Stimulated activated naive CD8-positive, alpha-beta T cell treated with anti-CD3 and anti-CD28 coated beads, Interleukin-15, Interleukin-2, amounts not matched to agents 100 U/mL and 50 U/mL, for 24 hours (primary cell): Measurements from ENCODE around the gene SLC30A5.
A peak's percentile ranks its signal among the peaks of the same experiment; 100 is the strongest.
"Not testable (repeated sequence)": the region's sequence is repeated elsewhere in the genome, so short reads cannot be mapped to it uniquely, and the experiment has no call there.

Experiments used
- ATAC-seq: fragments of 150-1000 bp; cut with Tn5 transposase; one replicate; pipeline ENCODE4 v1.10.0; 2021
- DNase-seq: peaks from one replicate; pipeline ENCODE4 v3.0.0; 2021

Gene SLC30A5

DNA sequence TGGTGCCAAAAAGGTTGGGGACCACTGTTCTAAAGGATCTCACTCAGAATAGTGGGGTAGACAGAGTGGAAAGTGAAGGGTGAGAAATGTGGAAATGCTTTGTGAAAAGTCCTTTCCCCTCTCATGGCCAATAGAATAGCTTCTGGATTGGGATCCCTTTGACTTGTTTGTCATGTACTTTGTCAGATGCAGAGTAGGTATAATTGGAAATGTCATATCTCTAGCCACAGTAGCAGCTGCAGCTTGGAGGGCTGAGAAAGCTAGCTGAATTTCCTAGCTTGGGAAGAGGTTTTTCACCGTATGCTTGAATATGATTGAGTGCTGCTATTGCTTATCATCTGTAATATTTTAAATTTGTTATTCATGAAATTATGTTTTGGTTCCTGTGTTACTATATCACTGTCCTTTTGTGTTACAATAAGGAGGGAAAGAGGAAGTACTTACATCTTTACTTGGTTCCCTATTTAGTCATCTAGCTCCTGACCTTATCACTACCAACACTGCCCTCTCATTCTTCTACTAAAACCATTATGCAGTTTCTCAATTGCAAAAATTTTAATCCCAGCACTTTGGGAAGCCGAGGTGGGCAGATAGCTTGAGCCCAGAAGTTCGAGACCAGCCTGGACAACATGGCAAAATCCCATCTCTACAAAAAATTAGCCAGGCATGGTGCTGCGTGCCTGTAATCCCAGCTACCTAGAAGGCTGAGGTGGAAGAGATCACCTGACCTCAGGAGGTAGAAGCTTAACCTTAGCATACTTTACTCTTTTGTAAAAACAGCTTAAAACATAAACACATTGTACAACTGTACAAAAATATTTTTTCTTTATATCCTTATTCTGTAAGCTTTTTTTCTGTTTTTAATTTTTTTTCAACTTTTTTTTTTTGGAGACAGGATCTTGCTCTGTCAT is 12.4 kb downstream of the SLC30A5 start:
- DNase-seq = no peak
- no peak for ATAC-seq

DNA sequence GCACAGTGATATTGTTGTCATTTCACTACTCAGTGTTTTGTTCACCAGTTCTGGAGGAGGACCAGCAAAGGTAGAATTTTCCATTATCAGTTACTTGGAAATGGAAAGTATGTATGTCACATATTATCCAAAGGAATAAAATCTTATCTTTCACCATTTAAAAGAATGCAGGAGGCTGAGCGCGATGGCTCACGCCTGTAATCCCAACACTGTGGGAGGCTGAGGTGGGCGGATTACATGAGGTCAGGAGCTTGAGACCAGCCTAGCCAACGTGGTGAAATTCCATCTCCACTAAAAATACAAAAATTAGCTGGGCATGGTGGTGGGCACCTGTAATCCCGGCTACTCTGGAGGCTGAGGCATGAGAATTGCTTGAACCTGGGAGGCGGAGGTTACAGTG is 14.6 kb downstream of the SLC30A5 start:
- DNase-seq, ATAC-seq: not testable (repeated sequence)

DNA sequence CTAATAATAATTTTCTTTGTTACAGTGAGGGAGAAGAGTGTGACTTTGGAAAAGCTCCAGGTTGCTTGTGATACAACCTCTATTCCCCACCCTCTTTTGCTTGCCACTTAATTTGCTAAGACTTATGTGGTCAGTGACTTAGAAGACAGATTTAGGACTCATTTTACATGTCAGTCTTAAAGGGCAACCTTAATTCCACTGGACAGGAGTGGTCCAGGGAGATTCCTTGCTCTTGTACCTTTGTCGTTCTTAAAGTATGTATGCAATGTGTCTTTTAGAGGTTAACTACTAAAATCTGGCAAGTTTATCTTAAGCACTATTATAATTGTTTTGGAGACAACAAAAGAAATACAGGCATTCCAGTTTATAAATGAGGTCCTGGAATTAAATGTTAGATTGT is 20.0 kb downstream of the SLC30A5 start:
- DNase-seq (no peak), ATAC-seq (no peak)

DNA sequence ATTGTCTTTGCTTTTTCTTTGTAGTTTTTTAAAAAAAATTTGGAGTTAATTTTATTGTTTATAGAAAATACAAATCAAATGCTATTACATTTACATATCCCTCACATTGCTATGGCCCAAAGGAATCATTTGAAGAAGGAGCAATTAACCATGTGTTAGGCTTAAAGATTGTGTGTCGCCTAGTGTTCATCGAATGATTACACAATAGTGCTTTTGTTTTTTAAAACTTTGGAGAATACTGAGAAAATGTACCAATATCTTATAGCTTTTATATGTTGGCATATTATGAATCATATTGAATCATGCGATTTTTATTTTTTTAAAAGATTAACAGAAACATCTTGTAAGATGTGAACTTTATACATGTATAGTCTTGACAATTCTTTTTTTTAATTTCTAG is 21.7 kb downstream of the SLC30A5 start:
- no peak for DNase-seq
- ATAC-seq = no peak

- DNase-seq = no peak
- ATAC-seq = no peak
Observed at GRCh38 chr5:69129413-69129812, 35.6 kb downstream of the SLC30A5 start.

- no peak for ATAC-seq
- no peak for DNase-seq
Observed at GRCh38 chr5:69130241-69130640, 36.4 kb downstream of the SLC30A5 start.

DNA sequence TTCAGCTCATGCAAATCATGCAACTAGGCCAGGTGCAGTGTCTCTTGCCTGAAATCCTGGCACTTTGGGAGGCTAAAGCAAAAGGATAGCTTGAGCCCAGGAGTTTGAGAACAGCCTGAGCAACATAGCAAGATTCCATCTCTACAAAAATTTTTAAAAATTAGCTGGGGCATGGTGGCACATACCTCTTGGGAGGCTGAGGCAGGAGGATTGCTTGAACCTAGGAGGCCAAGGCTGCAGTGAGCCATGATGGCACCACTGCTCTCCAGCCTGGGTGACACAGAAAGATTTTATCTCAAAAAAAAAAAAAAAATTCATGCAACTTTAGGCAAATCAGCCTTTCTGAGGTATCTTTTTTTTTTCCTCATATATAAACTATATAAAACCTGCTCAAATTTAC is 37.5 kb downstream of the SLC30A5 start:
- no peak for DNase-seq
- ATAC-seq = no peak

DNA sequence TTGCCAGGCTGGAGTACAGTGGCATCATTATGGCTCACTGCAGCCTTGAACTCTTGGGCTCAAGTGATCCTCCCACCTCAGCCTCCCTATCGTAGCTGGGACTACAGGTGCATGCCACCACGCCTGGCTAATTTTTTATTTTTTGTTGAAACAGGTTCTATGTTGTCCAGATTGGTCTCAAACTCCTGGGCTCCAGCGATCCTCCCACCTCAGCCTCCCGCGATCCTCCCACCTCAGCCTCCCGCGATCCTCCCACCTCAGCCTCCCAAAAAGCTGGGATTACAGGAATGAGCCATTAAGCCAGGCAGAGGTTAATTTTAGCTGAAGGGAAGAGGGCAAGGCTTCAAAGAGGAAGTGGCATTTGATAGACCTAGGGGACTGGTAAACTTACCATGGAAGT is 40.3 kb downstream of the SLC30A5 start:
- ATAC-seq (no peak), DNase-seq (no peak)

DNA sequence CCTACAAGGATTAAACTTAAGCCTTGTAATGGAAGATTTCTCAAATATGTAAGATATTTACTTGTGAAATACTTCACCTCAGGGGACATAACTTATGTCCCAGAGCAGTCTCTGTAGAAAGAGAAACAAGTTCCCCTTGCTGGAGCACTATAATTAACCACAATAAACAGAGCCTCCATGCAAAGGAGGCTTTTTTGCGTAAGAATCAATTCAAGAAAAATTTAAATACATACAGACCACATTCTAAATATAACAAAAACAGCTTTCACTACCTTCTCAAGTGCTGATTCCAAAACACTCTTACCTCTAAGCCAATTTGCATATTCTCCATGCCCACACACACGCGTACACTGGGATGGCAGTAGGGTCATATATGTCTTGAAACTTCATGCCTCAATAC is 42.5 kb downstream of the SLC30A5 start:
- DNase-seq (no peak), ATAC-seq (no peak)

DNA sequence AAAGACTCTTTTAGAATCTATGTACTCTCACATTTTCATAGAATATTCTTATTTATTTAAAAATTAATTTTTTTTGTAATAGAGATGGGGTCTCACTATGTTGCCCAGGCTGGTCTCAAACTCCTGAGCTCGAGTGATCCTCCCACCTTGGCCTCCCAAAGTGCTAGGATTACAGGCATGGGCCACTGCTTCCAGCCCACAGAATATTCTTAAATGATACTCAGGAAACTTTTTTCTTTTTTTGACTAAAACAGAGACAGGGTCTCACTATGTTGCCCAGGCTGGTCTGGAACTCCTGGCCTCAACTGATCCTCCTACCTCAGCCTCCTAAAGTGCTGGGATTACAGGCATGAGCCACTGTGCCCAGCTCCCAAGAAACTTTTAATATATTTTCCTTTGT is 43.4 kb downstream of the SLC30A5 start:
- DNase-seq, ATAC-seq: not testable (repeated sequence)

DNA sequence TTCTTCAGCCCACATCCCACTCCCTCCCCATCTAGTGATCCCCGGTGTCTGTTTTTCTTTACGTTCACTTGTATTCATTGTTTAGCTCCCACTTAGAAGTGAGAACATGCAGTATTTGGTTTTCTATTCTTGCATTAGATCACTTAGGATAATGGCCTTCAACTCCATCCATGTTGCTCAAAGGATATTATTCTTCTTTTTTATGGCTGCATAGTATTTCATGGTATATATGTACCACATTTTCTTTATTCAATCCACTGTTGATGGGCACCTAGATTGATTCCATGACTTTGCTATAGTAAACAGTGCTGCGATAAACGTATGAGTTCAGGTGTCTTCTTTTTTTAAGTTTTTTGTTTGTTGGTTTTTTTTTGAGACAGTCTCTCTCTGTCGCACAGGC is 44.0 kb downstream of the SLC30A5 start:
- ATAC-seq (no peak), DNase-seq (no peak)

DNA sequence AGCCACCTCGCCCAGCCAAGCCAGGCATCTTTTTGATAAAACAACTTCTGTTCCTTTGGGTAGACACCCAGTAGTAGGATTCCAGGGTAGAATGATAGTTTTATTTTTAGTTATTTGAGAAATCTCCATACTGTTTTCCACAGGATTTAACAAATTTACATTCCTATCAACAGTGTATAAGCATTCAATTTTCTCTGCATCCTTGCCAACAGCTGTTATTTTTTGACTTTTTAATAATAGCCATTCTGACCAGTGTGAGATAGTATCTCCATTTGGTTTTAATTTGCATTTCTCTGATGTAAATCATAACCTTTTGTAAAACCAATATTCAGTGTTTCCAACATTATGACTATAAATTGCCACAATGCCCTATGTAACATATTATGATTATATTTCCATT is 45.0 kb downstream of the SLC30A5 start:
- ATAC-seq = no peak
- no peak for DNase-seq

DNA sequence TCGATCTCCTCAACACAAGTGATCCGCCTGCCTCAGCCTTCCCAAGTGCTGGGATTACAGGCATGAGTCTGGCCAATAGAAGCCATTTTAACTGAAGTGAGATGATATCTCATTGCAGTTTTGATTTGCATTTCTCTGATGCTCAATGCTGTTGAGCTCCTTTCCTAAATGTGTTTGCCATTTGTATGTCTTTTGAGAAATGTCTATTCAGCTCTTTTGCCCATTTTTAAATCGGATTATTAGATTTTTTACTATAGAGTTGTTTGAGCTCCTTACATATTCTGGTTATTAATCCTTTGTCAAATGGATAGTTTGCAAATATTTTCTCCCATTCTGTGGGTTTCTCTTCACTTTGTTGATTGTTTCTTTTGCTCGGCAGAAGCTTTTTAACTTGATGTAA is 46.4 kb downstream of the SLC30A5 start:
- DNase-seq, ATAC-seq: not testable (repeated sequence)

DNA sequence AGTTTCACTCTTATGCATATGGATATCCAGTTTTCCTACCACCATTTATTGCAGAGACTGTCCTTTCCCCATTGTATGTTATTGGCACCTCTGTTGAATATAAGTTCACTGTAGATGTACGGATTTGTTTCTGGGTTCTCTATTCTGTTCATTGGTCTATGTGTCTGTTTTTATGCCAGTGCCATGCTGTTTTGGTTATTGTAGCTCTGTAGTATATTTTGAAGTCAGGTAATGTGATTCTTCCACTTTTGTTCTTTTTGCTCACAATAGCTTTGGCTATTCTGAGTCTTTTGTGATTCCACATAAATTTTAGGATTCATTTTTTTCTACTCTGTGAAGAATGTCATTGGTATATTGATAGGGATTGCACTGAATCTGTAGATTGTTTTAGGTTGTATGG is 47.0 kb downstream of the SLC30A5 start:
- DNase-seq (no peak), ATAC-seq (no peak)

GRCh38 chr5:69148576-69148975 is 54.8 kb downstream of the SLC30A5 start:
- DNase-seq, ATAC-seq: not testable (repeated sequence)

- ATAC-seq (no peak), DNase-seq (no peak)
Observed at GRCh38 chr5:69148981-69149675, 55.3 kb downstream of the SLC30A5 start.

DNA sequence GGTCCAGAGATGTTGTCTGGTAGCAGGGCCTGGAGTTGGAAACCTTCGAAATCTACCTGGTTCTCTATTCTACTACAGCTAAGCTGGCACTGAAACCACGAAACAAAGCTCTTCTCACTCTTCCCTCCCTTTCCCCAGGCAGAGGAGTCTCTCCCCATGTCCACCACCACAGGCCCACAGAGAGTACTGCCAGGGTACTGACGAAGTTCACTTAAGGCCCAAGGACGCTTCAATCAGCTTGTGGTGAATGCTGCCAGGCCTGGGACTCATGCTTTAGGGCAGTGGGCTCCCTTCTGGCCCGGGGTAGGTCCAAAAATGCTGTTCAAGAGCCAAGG is 55.8 kb downstream of the SLC30A5 start:
- DNase-seq (no peak), ATAC-seq (no peak)

- DNase-seq (no peak), ATAC-seq (no peak)
Observed at GRCh38 chr5:69152731-69153130, 58.9 kb downstream of the SLC30A5 start.

GRCh38 chr5:69156456-69156855 is 62.6 kb downstream of the SLC30A5 start:
- DNase-seq (no peak), ATAC-seq (no peak)

GRCh38 chr5:69158039-69158438 is 64.2 kb downstream of the SLC30A5 start:
- ATAC-seq = no peak
- no peak for DNase-seq

DNA sequence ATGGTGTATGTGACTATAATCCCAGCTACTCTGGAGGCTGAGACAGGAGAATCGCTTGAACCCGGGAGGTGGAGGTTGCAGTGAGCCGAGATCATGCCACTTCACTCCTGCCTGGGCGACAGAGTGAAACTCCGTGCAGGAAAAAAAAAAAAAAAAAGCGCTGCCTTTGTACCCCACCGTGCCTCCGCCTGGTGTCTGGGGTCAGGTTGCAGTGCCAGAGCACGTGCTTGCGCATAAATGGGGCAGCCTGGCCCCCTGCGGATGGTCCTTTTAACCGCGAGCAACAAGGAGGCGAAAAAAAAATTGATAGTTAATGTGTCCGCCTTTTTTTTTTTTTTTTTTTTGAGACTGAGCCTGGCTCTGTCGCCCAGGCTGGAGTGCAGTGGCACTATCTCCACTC is 66.8 kb downstream of the SLC30A5 start:
- DNase-seq (no peak), ATAC-seq (no peak)

GRCh38 chr5:69166686-69167492 is 73.1 kb downstream of the SLC30A5 start, which contains the start of gene CCNB1:
TSS of gene CCNB1 (plus strand) at chr5:69167150. CDS start at chr5:69167263, 113 bp downstream.
- ATAC-seq = peak; percentile 99
- DNase-seq = peak; percentile 99

GRCh38 chr5:69167493-69167855 is 73.7 kb downstream of the SLC30A5 start:
- DNase-seq (no peak), ATAC-seq (no peak)
